ENCODE measurements around the gene POU2AF2.
"Not testable (repeated sequence)": the region's sequence is repeated elsewhere in the genome, so short reads cannot be mapped to it uniquely, and the experiment has no call there.

Gene POU2AF2

GRCh38 chr11:111260811-111261210, 15.3 kb downstream of the POU2AF2 start:
- DNase-seq = no peak

- no peak for DNase-seq
These were observed 19.1 kb downstream of the POU2AF2 start for GRCh38 chr11:111264646-111265045.

- DNase-seq = no peak
These were observed 19.9 kb downstream of the POU2AF2 start for GRCh38 chr11:111265421-111265820.

- DNase-seq = not testable (repeated sequence)
These were observed 22.8 kb downstream of the POU2AF2 start for GRCh38 chr11:111268303-111268702.

- no peak for DNase-seq
These were observed 23.8 kb downstream of the POU2AF2 start for GRCh38 chr11:111269146-111269868.

- no peak for DNase-seq
These were observed 26.9 kb downstream of the POU2AF2 start for GRCh38 chr11:111272420-111272819.

- DNase-seq = no peak
These were observed 37.1 kb downstream of the POU2AF2 start for GRCh38 chr11:111282562-111283075.

- DNase-seq = no peak
These were observed 38.5 kb downstream of the POU2AF2 start for GRCh38 chr11:111283945-111284481.

- no peak for DNase-seq
These were observed 39.9 kb downstream of the POU2AF2 start for GRCh38 chr11:111285189-111286091.

- no peak for DNase-seq
These were observed 46.2 kb downstream of the POU2AF2 start for GRCh38 chr11:111291764-111292163.

GRCh38 chr11:111292408-111292807, 46.9 kb downstream of the POU2AF2 start:
- not testable (repeated sequence) for DNase-seq

GRCh38 chr11:111296196-111296595, 50.7 kb downstream of the POU2AF2 start:
- DNase-seq = no peak

GRCh38 chr11:111297696-111298095, 52.2 kb downstream of the POU2AF2 start:
- DNase-seq = no peak

- no peak for DNase-seq
These were observed 53.0 kb downstream of the POU2AF2 start, which contains the start of gene POU2AF3 for GRCh38 chr11:111298413-111299100. POU2AF3 (plus strand) TSS chr11:111298546; CDS start chr11:111298582, 36 bp downstream.

GRCh38 chr11:111299101-111300026, 53.8 kb downstream of the POU2AF2 start:
- no peak for DNase-seq

- no peak for DNase-seq
These were observed 55.0 kb downstream of the POU2AF2 start for GRCh38 chr11:111300569-111300968.

GRCh38 chr11:111301004-111301841, 55.7 kb downstream of the POU2AF2 start:
- peak; percentile 19 for DNase-seq

GRCh38 chr11:111301842-111302118, 56.3 kb downstream of the POU2AF2 start:
- DNase-seq = no peak

- peak; percentile 32 for DNase-seq
These were observed 56.8 kb downstream of the POU2AF2 start for GRCh38 chr11:111302298-111302697.

GRCh38 chr11:111303461-111303860, 57.9 kb downstream of the POU2AF2 start:
- peak; percentile 32 for DNase-seq

Measured in NCI-H1436 (cell line).